Measurements from ENCODE around the gene CKAP2L. TPM values are rescaled to one million over a fixed set of nuclear protein-coding genes. Genes with fewer than 3 reads are reported as not detected.

CKAP2L gene
- total and polyA plus RNA-seq, 8 donors, result 1.9 to 29.3 (median 15.0) TPM

DNA sequence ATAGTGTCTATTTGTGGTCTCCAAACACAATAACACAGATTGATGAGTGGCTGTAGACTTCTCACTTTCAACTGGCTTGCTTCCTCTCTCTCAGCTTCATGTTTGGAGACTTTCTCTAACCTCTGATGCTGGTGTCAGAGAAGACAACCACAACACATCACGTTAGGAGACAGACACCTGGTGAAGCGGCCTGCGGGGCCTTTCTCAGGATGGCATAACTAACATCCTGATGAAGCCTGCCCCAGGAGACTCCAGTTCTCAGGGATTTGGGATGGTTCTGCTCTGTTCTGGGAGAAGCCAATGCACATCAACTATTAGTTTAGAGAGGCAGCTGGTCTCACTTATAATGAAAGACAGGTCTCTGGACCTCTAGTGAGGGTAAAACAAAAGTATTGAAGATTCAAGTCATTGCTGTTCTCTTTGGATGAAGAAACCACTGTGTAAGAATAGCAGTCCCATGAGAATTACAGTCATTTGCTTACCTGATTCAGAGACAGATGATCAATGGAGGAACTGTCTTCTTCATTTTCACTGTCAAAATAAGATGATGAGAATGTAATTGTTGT lies 17.9 kb upstream of the CKAP2L start:
- intact Hi-C loops (cut with DNase I), result no loop called here
- H3K4me3 ChIP-seq, result no peak overlapping the region
- ATAC-seq, result no peak
- TF ChIP-seq, protein P1, sequence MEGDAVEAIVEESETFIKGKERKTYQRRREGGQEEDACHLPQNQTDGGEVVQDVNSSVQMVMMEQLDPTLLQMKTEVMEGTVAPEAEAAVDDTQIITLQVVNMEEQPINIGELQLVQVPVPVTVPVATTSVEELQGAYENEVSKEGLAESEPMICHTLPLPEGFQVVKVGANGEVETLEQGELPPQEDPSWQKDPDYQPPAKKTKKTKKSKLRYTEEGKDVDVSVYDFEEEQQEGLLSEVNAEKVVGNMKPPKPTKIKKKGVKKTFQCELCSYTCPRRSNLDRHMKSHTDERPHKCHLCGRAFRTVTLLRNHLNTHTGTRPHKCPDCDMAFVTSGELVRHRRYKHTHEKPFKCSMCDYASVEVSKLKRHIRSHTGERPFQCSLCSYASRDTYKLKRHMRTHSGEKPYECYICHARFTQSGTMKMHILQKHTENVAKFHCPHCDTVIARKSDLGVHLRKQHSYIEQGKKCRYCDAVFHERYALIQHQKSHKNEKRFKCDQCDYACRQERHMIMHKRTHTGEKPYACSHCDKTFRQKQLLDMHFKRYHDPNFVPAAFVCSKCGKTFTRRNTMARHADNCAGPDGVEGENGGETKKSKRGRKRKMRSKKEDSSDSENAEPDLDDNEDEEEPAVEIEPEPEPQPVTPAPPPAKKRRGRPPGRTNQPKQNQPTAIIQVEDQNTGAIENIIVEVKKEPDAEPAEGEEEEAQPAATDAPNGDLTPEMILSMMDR (IDR thresholded peaks at IDR 0.05), result no peak
- peaks cover 0 to 7% of the 10 kb centered on the region in 2 donors for H3K4me1 ChIP-seq
- no peaks in the 10 kb centered on the region for H3K27me3 ChIP-seq
- H3K27ac ChIP-seq, result no peak overlapping the region
- no peak for DNase-seq
- H3K36me3 ChIP-seq, result no peaks in the 10 kb centered on the region
- H3K9me3 ChIP-seq, result no peaks in the 10 kb centered on the region

- H3K4me3 ChIP-seq, result no peak overlapping the region
- H3K4me1 ChIP-seq, result no peaks in the 10 kb centered on the region
- no peaks in the 10 kb centered on the region for H3K9me3 ChIP-seq
- TF ChIP-seq, protein P1 (IDR thresholded peaks at IDR 0.05), result no peak
- intact Hi-C loops (cut with DNase I), result no loop called here
- no peak overlapping the region for H3K27ac ChIP-seq
- no peaks in the 10 kb centered on the region for H3K27me3 ChIP-seq
- ATAC-seq (no peak), DNase-seq (no peak)
- H3K36me3 ChIP-seq, result no peaks in the 10 kb centered on the region
Measured at GRCh38 chr2:112779598-112779997, 15.2 kb upstream of the CKAP2L start.

GRCh38 chr2:112777036-112777435 lies 12.6 kb upstream of the CKAP2L start:
- H3K4me3 ChIP-seq, result no peak overlapping the region
- DNase-seq (no peak), ATAC-seq (no peak)
- H3K4me1 ChIP-seq, result peaks cover 0 to 9% of the 10 kb centered on the region in 2 donors
- intact Hi-C loops (cut with DNase I), result no loop called here
- no peak overlapping the region for H3K27ac ChIP-seq
- H3K27me3 ChIP-seq, result no peaks in the 10 kb centered on the region
- H3K9me3 ChIP-seq, result no peaks in the 10 kb centered on the region
- TF ChIP-seq, protein P1 (IDR thresholded peaks at IDR 0.05), result no peak
- H3K36me3 ChIP-seq, result no peaks in the 10 kb centered on the region

GRCh38 chr2:112776113-112776512 lies 11.7 kb upstream of the CKAP2L start:
- TF ChIP-seq, protein P1 (IDR thresholded peaks at IDR 0.05), result no peak
- H3K4me3 ChIP-seq, result no peak overlapping the region
- ATAC-seq (no peak), DNase-seq (no peak)
- no peak overlapping the region for H3K27ac ChIP-seq
- no peaks in the 10 kb centered on the region for H3K9me3 ChIP-seq
- intact Hi-C loops (cut with DNase I), result no loop called here
- peaks cover 0 to 11% of the 10 kb centered on the region in 2 donors for H3K4me1 ChIP-seq
- H3K27me3 ChIP-seq, result no peaks in the 10 kb centered on the region
- H3K36me3 ChIP-seq, result no peaks in the 10 kb centered on the region

DNA sequence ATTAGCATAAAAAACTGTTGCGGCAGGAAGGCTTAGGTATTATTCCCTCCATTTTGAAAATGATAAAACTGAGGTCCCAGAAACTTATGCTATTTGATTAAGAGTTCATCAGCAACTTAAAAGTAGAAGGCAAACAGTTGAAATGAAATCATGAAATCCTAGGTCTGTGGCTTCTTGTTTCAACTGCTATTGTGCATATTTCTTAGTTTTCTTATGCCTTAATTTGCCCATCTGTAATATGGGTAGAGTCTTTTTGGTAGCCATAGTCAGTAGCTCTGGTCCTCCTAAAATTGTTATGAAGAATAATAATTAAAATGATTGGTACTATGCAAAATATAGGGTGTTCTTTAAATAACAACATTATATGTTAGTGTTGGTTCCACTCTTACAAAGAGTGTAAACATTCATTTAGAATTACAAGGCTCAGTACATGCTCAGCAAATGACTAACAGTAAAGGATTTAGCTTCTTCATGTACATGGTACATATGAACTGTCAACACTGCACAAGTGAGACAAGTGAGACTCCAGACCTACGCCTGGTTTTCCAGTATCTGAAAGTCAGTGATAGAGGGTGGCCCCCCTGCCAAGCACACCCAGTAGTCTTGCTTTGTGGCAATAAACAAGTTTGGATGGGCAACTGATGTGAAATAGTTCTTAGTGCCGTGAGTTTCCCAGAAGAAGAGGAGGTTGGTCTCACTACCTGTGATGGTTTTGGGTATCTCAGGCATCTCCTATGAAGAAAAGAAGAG lies 10.3 kb upstream of the CKAP2L start:
- ATAC-seq, result no peak

More for the DNA sequence above, 10.3 kb upstream of the CKAP2L start:
- Histone ChIP-seq H3K4me1 (peaks cover 0 to 11% of the 10 kb centered on the region in 2 donors), H3K27me3 (no peaks in the 10 kb centered on the region), H3K27ac (no peak overlapping the region), H3K9me3 (no peaks in the 10 kb centered on the region), H3K4me3 (no peak overlapping the region), H3K36me3 (no peaks in the 10 kb centered on the region)
- TF ChIP-seq, protein P1 (IDR thresholded peaks at IDR 0.05), result no peak
- intact Hi-C loops (cut with DNase I), result no loop called here
- DNase-seq, result no peak
